Measurements from ENCODE around the gene SRSF11. TPM values are rescaled to one million over a fixed set of nuclear protein-coding genes. Genes with fewer than 3 reads are reported as not detected.
A peak's percentile ranks its signal among the peaks of the same experiment; 100 is the strongest.
"Not testable (repeated sequence)": the region's sequence is repeated elsewhere in the genome, so short reads cannot be mapped to it uniquely, and the experiment has no call there.

SRSF11 gene
- 98.7 and 112 TPM in 2 replicates for total RNA-seq (2014; rRNA removed)
- Bru-seq, nascent RNA: percentile 96 among the genes with signal in this experiment
- BruChase-seq, experiment 1, labeled RNA remaining after a 6-hour chase: percentile 95 among the genes with signal in this experiment
- percentile 96 among the genes with signal in this experiment for BruChase-seq, experiment 2, labeled RNA remaining after a 2-hour chase
- long read RNA-seq, full-length matches to known transcripts: 20 of 252 reads
- long read RNA-seq, partial matches to known transcripts: 166 of 252 reads
- long read RNA-seq, other reads (novel, unspliced or antisense): 66 of 252 reads

GRCh38 chr1:70221238-70222121 lies at the start of gene SRSF11:
SRSF11 (plus strand) TSS chr1:70221380; CDS start chr1:70221637, 257 bp downstream.
- Histone ChIP-seq H3K4me3 (ENCODE audit: low read length) (peak within 1 kb of the TSS; percentile 99), H3K9ac (ENCODE audit: low read length) (peak within 1 kb of the TSS; percentile 98), H3F3A (ENCODE audit: low read length, unreplicated experiment) (no peaks in the 10 kb centered on the region), H3K36me3 (ENCODE audit: low read depth, low read length) (peaks cover 27% of the 10 kb centered on the region), H3K79me2 (ENCODE audit: low read length) (peaks cover 89% of the 10 kb centered on the region), H3K4me1 (ENCODE audit: insufficient read depth, low read length) (peaks cover 20% of the 10 kb centered on the region), H2AFZ (ENCODE audit: low read length) (peak within 1 kb of the TSS; percentile 88), H4K20me1 (ENCODE audit: low read length) (peaks cover 34% of the 10 kb centered on the region), H3K9me3 (ENCODE audit: low read length) (no peaks in the 10 kb centered on the region), H3K9me2 (replicated peaks; ENCODE audit: low read length) (no peaks in the 10 kb centered on the region), H3K4me2 (ENCODE audit: low read length) (peak within 1 kb of the TSS; percentile 88), H3K27ac (ENCODE audit: low read length) (peak within 1 kb of the TSS; percentile 86), H3K27me3 (ENCODE audit: low read length) (no peaks in the 10 kb centered on the region)
- TF ChIP-seq EZH2 (IDR thresholded peaks at IDR 0.05; ENCODE audit: low read length, unreplicated experiment) (no peak), CTCF (conservative IDR thresholded peaks at IDR 0.05; ENCODE audit: low read depth, low read length) (no peak), EZH2phosphoT487 (IDR thresholded peaks at IDR 0.05; ENCODE audit: borderline replicate concordance, low read length) (no peak)
- BruUV-seq (replicated peaks): no TSS peak
- ATAC-seq (peak; percentile 97), DNase-seq (peak; percentile 95)
- CTCF ChIA-PET: interaction anchor here (0.6 to 1.3 kb wide), 2 partner anchors 16 to 187 kb away, joined by 3 to 8 read pairs; partner anchors contain the start of gene LRRC40
- POLR2A ChIA-PET (ENCODE audit: unreplicated experiment): interaction anchor here (0.6 to 1.7 kb wide), 5 partner anchors 9 to 189 kb away, joined by 4 to 13 read pairs (median 9); partner anchors contain the start of genes CTH and LRRC40
- intact Hi-C loops (cut with micrococcal nuclease): loop anchor here (2.0 to 5.0 kb wide), 2 partner anchors 17 to 131 kb away; partner anchors contain the start of genes ANKRD13C and LRRC40

- Histone ChIP-seq H3K9me3 (ENCODE audit: low read length) (no peaks in the 10 kb centered on the region), H2AFZ (ENCODE audit: low read length) (no peak overlapping the region), H3K27me3 (ENCODE audit: low read length) (no peaks in the 10 kb centered on the region), H3K79me2 (ENCODE audit: low read length) (no peaks in the 10 kb centered on the region), H3K9me2 (replicated peaks; ENCODE audit: low read length) (no peaks in the 10 kb centered on the region), H3K4me3 (ENCODE audit: low read length) (no peak overlapping the region), H3K4me2 (ENCODE audit: low read length) (no peak overlapping the region), H3K36me3 (ENCODE audit: low read depth, low read length) (no peaks in the 10 kb centered on the region), H3K27ac (ENCODE audit: low read length) (no peak overlapping the region), H3K9ac (ENCODE audit: low read length) (no peak overlapping the region), H3K4me1 (ENCODE audit: insufficient read depth, low read length) (no peaks in the 10 kb centered on the region), H4K20me1 (ENCODE audit: low read length) (no peaks in the 10 kb centered on the region), H3F3A (ENCODE audit: low read length, unreplicated experiment) (no peaks in the 10 kb centered on the region)
- DNase-seq (no peak), ATAC-seq (no peak)
- BruUV-seq (replicated peaks): no TSS peak
- intact Hi-C loops (cut with micrococcal nuclease): no loop called here
- TF ChIP-seq CTCF (conservative IDR thresholded peaks at IDR 0.05; ENCODE audit: low read depth, low read length) (no peak), EZH2phosphoT487 (IDR thresholded peaks at IDR 0.05; ENCODE audit: borderline replicate concordance, low read length) (no peak)
- POLR2A ChIA-PET (ENCODE audit: unreplicated experiment): no interaction called here
- CTCF ChIA-PET: no interaction called here
Observed at GRCh38 chr1:70171512-70171911, 49.7 kb upstream of the SRSF11 start.

- H3K27ac ChIP-seq (ENCODE audit: low read length); CTCF ChIA-PET: not testable (repeated sequence)
Observed at GRCh38 chr1:70185181-70185580, 36.0 kb upstream of the SRSF11 start.

More at GRCh38 chr1:70185181-70185580, 36.0 kb upstream of the SRSF11 start:
- H3K4me2 ChIP-seq (ENCODE audit: low read length); H3K27me3 ChIP-seq (ENCODE audit: low read length); intact Hi-C loops (cut with micrococcal nuclease); H3K4me1 ChIP-seq (ENCODE audit: insufficient read depth, low read length); DNase-seq; H3F3A ChIP-seq (ENCODE audit: low read length, unreplicated experiment); H3K9me2 ChIP-seq (replicated peaks; ENCODE audit: low read length); H3K4me3 ChIP-seq (ENCODE audit: low read length); ATAC-seq; POLR2A ChIA-PET (ENCODE audit: unreplicated experiment); H3K9me3 ChIP-seq (ENCODE audit: low read length); H3K36me3 ChIP-seq (ENCODE audit: low read depth, low read length); H3K9ac ChIP-seq (ENCODE audit: low read length); H2AFZ ChIP-seq (ENCODE audit: low read length); H3K79me2 ChIP-seq (ENCODE audit: low read length); H4K20me1 ChIP-seq (ENCODE audit: low read length); BruUV-seq (replicated peaks): not testable (repeated sequence)

All from PC-3 (cell line).